CD4-positive, alpha-beta T cell treated with Interleukin-10 for 1 hour (primary cell): ENCODE data around the gene TIMP4.

Experiments used
- DNase-seq: peaks from one replicate; pipeline ENCODE4 v3.0.0-alpha.2; 2020

The TIMP4 gene

GRCh38 chr3:12184541-12184940 lies 25.8 kb upstream of the TIMP4 start:
- DNase-seq = no peak

- DNase-seq = no peak
Measured at GRCh38 chr3:12182687-12183441, 24.2 kb upstream of the TIMP4 start.

- DNase-seq = no peak
Measured at GRCh38 chr3:12181806-12182205, 23.1 kb upstream of the TIMP4 start.

- no peak for DNase-seq
Measured at GRCh38 chr3:12181301-12181700, 22.6 kb upstream of the TIMP4 start.

GRCh38 chr3:12180631-12181030 lies 21.9 kb upstream of the TIMP4 start:
- no peak for DNase-seq

GRCh38 chr3:12180218-12180617 lies 21.5 kb upstream of the TIMP4 start:
- no peak for DNase-seq

- DNase-seq = no peak
Measured at GRCh38 chr3:12179441-12179840, 20.7 kb upstream of the TIMP4 start.

GRCh38 chr3:12178091-12178820 lies 19.5 kb upstream of the TIMP4 start:
- no peak for DNase-seq

GRCh38 chr3:12177126-12177525 lies 18.4 kb upstream of the TIMP4 start:
- DNase-seq = no peak

- peak; percentile 11 for DNase-seq
Measured at GRCh38 chr3:12175844-12176453, 17.2 kb upstream of the TIMP4 start.

GRCh38 chr3:12175137-12175593 lies 16.5 kb upstream of the TIMP4 start:
- no peak for DNase-seq

- DNase-seq = no peak
Measured at GRCh38 chr3:12170207-12170606, 11.5 kb upstream of the TIMP4 start.

- DNase-seq = no peak
Measured at GRCh38 chr3:12165909-12166308, 7.2 kb upstream of the TIMP4 start.

GRCh38 chr3:12159227-12159601 lies 502 bp upstream of the TIMP4 start:
- no peak for DNase-seq

- no peak for DNase-seq
Measured at GRCh38 chr3:12157026-12157425, 1.7 kb downstream of the TIMP4 start.

GRCh38 chr3:12155828-12156227 lies 2.9 kb downstream of the TIMP4 start:
- no peak for DNase-seq

GRCh38 chr3:12155264-12155663 lies 3.4 kb downstream of the TIMP4 start:
- DNase-seq = no peak

- DNase-seq = no peak
Measured at GRCh38 chr3:12154151-12154550, 4.6 kb downstream of the TIMP4 start.

- no peak for DNase-seq
Measured at GRCh38 chr3:12150112-12150511, 8.6 kb downstream of the TIMP4 start.

GRCh38 chr3:12149029-12149428 lies 9.7 kb downstream of the TIMP4 start:
- no peak for DNase-seq

- DNase-seq = no peak
Measured at GRCh38 chr3:12148183-12148940, 10.3 kb downstream of the TIMP4 start.

GRCh38 chr3:12147049-12147780 lies 11.5 kb downstream of the TIMP4 start:
- no peak for DNase-seq
